ENCODE data around the gene IL1R2. TPM values are rescaled to one million over a fixed set of nuclear protein-coding genes. Genes with fewer than 3 reads are reported as not detected.

IL1R2 gene
- total and polyA plus RNA-seq, 2 of the 13 experiments (the other 11 are each of a cell fraction or from before 2014, with no cell fraction given) = 3.6 to 7.3 TPM

GRCh38 chr2:101985793-101986164 is 6.0 kb upstream of the IL1R2 start:
- intact Hi-C loops (cut with micrococcal nuclease; ENCODE audit: unreplicated experiment) = loop anchor here (2.0 to 10.0 kb wide), 4 partner anchors 23 to 101 kb away; no protein-coding TSS in a partner anchor
- H3K27me3 ChIP-seq (ENCODE audit: control insufficient read depth in 1 of 2, insufficient read depth in 2 of 2, low read length in 2 of 2) = peaks cover 0 to 19% of the 10 kb centered on the region in 2 experiments; a peak in 3 of 5 replicates
- H3K27ac ChIP-seq (ENCODE audit: extremely low read length, insufficient read depth, low read length) = no peak overlapping the region
- H3K4me3 ChIP-seq (replicated peaks in 1 of 3; ENCODE audit: insufficient read depth in 1 of 3, low read depth in 2 of 3, low read length in 3 of 3) = peak overlapping the region in 1 of 3 experiments; percentile 50; a peak in 2 of 6 replicates
- TF ChIP-seq HNF1A (IDR thresholded peaks at IDR 0.05; ENCODE audit: low read depth) = no peak
- 0 out of 2 replicates have a peak, but pooled peaks have one; percentile 18 for TF ChIP-seq HNF1A (CRISPR knock-in tag; IDR thresholded peaks at IDR 0.05; ENCODE audit: borderline replicate concordance)
- TF ChIP-seq HMGA1 (CRISPR knock-in tag; conservative IDR thresholded peaks at IDR 0.05) = no peak
- 0 out of 2 replicates have a peak, but pooled peaks have one; percentile 21 for TF ChIP-seq ZNF788 (CRISPR knock-in tag; IDR thresholded peaks at IDR 0.05; ENCODE audit: borderline replicate concordance)
- peak; percentile 36; the same call in 1 of the 2 replicates for TF ChIP-seq TBX2 (CRISPR knock-in tag; IDR thresholded peaks at IDR 0.05; ENCODE audit: borderline replicate concordance)
- ChIA-PET POLR2A (interaction anchor here (3.0 to 5.0 kb wide), 2 partner anchors 13 to 24 kb away, joined by 27 to 58 read pairs; no protein-coding TSS in a partner anchor), CTCF (ENCODE audit: low intra/inter-chr PET ratio, low total read pairs) (no interaction called here)
- DNase-seq (ENCODE audit: low spot score) (no peak), ATAC-seq (no peak), FAIRE-seq (no peak)
- H2AFZ ChIP-seq (ENCODE audit: low read length) = no peak overlapping the region
- in situ Hi-C loops (cut with HindIII; ENCODE audit: extremely low pct_ligation_motif_present, low pct_unique_long_range_greater_than_20kb) = no loop called here
- BruUV-seq (replicated peaks) = no TSS peak
- H3K36me3 ChIP-seq (replicated peaks in 1 of 2; ENCODE audit: control insufficient read depth in 1 of 2, insufficient read depth in 2 of 2, low read length in 2 of 2) = no peaks in the 10 kb centered on the region
- no peaks in the 10 kb centered on the region for H3K9me3 ChIP-seq (ENCODE audit: low read length)
- H3K4me2 ChIP-seq (ENCODE audit: low read depth, low read length) = peak overlapping the region; percentile 76
- H3K4me1 ChIP-seq (ENCODE audit: insufficient read depth, low read length) = peaks cover 53% of the 10 kb centered on the region
- H4K20me1 ChIP-seq (ENCODE audit: insufficient read depth, low read length) = no peaks in the 10 kb centered on the region
- no peaks in the 10 kb centered on the region for H3K79me2 ChIP-seq (ENCODE audit: insufficient read depth, low read length)
- WGBS (ENCODE audit: low lambda C conversion rate) = 28% methylated on average over 7 of the region's 7 CpGs
- H3K9ac ChIP-seq (ENCODE audit: insufficient read depth, low read depth, low read length) = no peak overlapping the region
